ENCODE measurements around the gene SYNPO.

SYNPO gene

GRCh38 chr5:150665044-150665443 lies 24.6 kb downstream of the SYNPO start:
- no peak overlapping the region for H3K4me3 ChIP-seq (replicated peaks; ENCODE audit: low read depth, low read length)

GRCh38 chr5:150670275-150670947 lies 30.0 kb downstream of the SYNPO start:
- DNase-seq (ENCODE audit: extremely low read depth, insufficient read length) = no peak
- H3K27me3 ChIP-seq (replicated peaks; ENCODE audit: control insufficient read depth, insufficient read depth, low read length) = no peaks in the 10 kb centered on the region; the same call in none of the 2 replicates
- no peak overlapping the region for H3K4me3 ChIP-seq (replicated peaks; ENCODE audit: low read depth, low read length)
- H3K36me3 ChIP-seq (ENCODE audit: control insufficient read depth, insufficient read depth, low read length) = no peaks in the 10 kb centered on the region
- TF ChIP-seq CTCF (IDR thresholded peaks at IDR 0.05; ENCODE audit: insufficient read depth, low read length, poor library complexity, severe bottlenecking) = no peak

More at GRCh38 chr5:150665044-150665443, 24.6 kb downstream of the SYNPO start:
- Histone ChIP-seq H3K36me3 (ENCODE audit: control insufficient read depth, insufficient read depth, low read length) (no peaks in the 10 kb centered on the region), H3K27me3 (replicated peaks; ENCODE audit: control insufficient read depth, insufficient read depth, low read length) (no peaks in the 10 kb centered on the region; the same call in 1 of the 2 replicates)
- no peak for TF ChIP-seq CTCF (IDR thresholded peaks at IDR 0.05; ENCODE audit: insufficient read depth, low read length, poor library complexity, severe bottlenecking)
- no peak for DNase-seq (ENCODE audit: extremely low read depth, insufficient read length)

GRCh38 chr5:150670948-150671310 lies 30.5 kb downstream of the SYNPO start:
- Histone ChIP-seq H3K4me3 (replicated peaks; ENCODE audit: low read depth, low read length) (no peak overlapping the region), H3K27me3 (replicated peaks; ENCODE audit: control insufficient read depth, insufficient read depth, low read length) (no peaks in the 10 kb centered on the region; the same call in none of the 2 replicates), H3K36me3 (ENCODE audit: control insufficient read depth, insufficient read depth, low read length) (no peaks in the 10 kb centered on the region)
- no peak for DNase-seq (ENCODE audit: extremely low read depth, insufficient read length)
- TF ChIP-seq CTCF (IDR thresholded peaks at IDR 0.05; ENCODE audit: insufficient read depth, low read length, poor library complexity, severe bottlenecking) = no peak

GRCh38 chr5:150671509-150672236 lies 31.2 kb downstream of the SYNPO start:
- peak overlapping the region; percentile 2; the same call in 1 of the 2 replicates for H3K4me3 ChIP-seq (replicated peaks; ENCODE audit: low read depth, low read length)
- no peak for TF ChIP-seq CTCF (IDR thresholded peaks at IDR 0.05; ENCODE audit: insufficient read depth, low read length, poor library complexity, severe bottlenecking)
- no peaks in the 10 kb centered on the region for H3K36me3 ChIP-seq (ENCODE audit: control insufficient read depth, insufficient read depth, low read length)
- no peaks in the 10 kb centered on the region; the same call in none of the 2 replicates for H3K27me3 ChIP-seq (replicated peaks; ENCODE audit: control insufficient read depth, insufficient read depth, low read length)
- no peak for DNase-seq (ENCODE audit: extremely low read depth, insufficient read length)

GRCh38 chr5:150672237-150672883 lies 31.9 kb downstream of the SYNPO start:
- Histone ChIP-seq H3K4me3 (replicated peaks; ENCODE audit: low read depth, low read length) (peak overlapping the region; percentile 27; the same call in 1 of the 2 replicates), H3K36me3 (ENCODE audit: control insufficient read depth, insufficient read depth, low read length) (no peaks in the 10 kb centered on the region), H3K27me3 (replicated peaks; ENCODE audit: control insufficient read depth, insufficient read depth, low read length) (no peaks in the 10 kb centered on the region; the same call in none of the 2 replicates)
- DNase-seq (ENCODE audit: extremely low read depth, insufficient read length) = no peak
- no peak for TF ChIP-seq CTCF (IDR thresholded peaks at IDR 0.05; ENCODE audit: insufficient read depth, low read length, poor library complexity, severe bottlenecking)
